HG03558 (cell line): ENCODE data around the gene MASTL.

Experiments
- ATAC-seq: cut with Tn5 transposase; IDR thresholded peaks from one replicate; pipeline ENCODE4 v1.9.1; 2021; ENCODE audit warnings: moderate number of reproducible peaks; ENCODE audit not compliant: unreplicated experiment; ENCODE audit errors: extremely low read depth

MASTL gene

DNA sequence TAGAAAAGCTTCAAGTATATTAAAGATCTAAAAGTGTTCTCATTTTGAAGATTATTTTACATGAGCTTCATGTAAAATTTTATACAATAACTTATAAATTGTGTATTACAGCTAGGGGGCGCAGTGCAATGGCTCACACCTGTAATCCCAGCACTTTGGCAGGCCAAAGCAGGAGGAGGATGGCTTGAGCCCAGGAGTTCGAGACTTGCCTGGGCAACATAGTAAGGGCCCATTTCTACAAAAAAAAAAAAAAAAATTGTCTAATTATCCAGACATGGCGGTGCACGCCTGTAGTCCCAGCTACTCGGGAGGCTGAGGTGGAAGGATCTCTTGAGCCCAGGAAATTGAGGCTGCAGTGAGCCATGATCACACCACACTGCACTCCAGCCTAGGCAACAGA lies 68.8 kb downstream of the MASTL start:
- ATAC-seq = no peak

DNA sequence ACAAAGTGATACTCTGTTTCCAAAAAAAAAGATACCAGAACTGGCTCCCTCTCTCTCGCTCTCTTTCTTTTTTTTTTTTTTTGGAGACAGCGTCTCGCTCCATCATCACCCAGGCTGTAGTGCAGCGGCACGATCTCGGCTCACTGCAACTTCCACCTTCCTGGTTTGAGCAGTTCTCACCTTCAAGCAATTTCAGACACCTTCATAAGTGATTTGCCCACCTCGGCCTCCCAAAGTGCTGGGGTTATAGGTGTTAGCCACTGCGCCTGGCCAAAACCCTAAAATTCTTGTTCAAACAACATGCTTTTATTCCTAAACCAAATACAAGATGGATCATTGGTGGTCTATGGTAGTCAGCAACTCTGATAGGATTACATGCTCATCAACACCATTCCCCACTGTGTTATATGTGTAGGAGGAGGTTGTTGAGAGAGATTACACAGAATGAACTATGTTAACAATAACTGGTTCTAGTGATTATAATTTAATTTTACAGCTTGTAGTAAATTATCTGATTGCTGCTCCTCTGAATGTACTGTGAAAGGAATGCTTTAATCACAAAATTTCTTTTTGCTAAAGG lies 69.9 kb downstream of the MASTL start:
- no peak for ATAC-seq

- no peak for ATAC-seq
These were observed 70.6 kb downstream of the MASTL start for GRCh38 chr10:27225642-27226257.

- ATAC-seq = no peak
These were observed 74.9 kb downstream of the MASTL start for GRCh38 chr10:27230022-27230421.

DNA sequence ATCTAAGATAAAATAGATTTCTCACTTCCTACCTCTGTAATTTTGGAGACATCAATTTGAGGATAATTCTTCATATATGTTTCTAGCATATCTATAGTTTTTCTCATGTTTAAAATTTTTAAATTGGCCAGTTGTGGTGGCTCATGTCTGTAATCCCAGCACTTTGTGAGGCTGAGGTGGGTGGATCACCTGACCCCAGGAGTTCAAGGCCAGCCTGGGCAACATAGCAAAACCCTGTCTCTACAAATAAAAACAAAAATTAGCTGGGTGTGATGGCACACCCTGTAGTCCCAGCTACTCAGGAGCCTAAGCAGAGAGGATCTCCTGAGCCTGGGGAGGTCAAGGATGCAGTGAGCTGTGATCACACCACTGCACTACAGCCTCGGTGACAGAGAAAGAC lies 80.6 kb downstream of the MASTL start:
- ATAC-seq = no peak
